ENCODE data around the gene RTN4RL1.

The RTN4RL1 gene

GRCh38 chr17:1972487-1973160 is 52.5 kb downstream of the RTN4RL1 start:
- H3K4me2 ChIP-seq (ENCODE audit: low read length): no peak overlapping the region

GRCh38 chr17:1970843-1971384 is 54.2 kb downstream of the RTN4RL1 start:
- Histone ChIP-seq H3K27me3 (ENCODE audit: control insufficient read depth, low read length) (peaks cover 25% of the 10 kb centered on the region), H3K4me2 (ENCODE audit: low read length) (no peak overlapping the region), H3K9me2 (replicated peaks; ENCODE audit: control insufficient read depth, low read length) (no peaks in the 10 kb centered on the region), H3K9me3 (ENCODE audit: control insufficient read depth, insufficient read depth, low read length) (no peaks in the 10 kb centered on the region), H3F3A (ENCODE audit: control insufficient read depth, insufficient read depth) (no peaks in the 10 kb centered on the region), H3K36me3 (ENCODE audit: control insufficient read depth, low read length) (no peaks in the 10 kb centered on the region), H3K4me3 (ENCODE audit: low read length) (no peak overlapping the region), H3K79me2 (ENCODE audit: control insufficient read depth, low read length) (no peaks in the 10 kb centered on the region), H4K20me1 (ENCODE audit: control insufficient read depth, insufficient read depth, low read depth, low read length) (no peaks in the 10 kb centered on the region), H3K4me1 (ENCODE audit: control insufficient read depth, low read length) (no peaks in the 10 kb centered on the region), H3K27ac (ENCODE audit: low read depth, low read length) (no peak overlapping the region)
- TF ChIP-seq EZH2phosphoT487 (IDR thresholded peaks at IDR 0.05; ENCODE audit: borderline replicate concordance, low read length): no peak
- TF ChIP-seq, protein P1, sequence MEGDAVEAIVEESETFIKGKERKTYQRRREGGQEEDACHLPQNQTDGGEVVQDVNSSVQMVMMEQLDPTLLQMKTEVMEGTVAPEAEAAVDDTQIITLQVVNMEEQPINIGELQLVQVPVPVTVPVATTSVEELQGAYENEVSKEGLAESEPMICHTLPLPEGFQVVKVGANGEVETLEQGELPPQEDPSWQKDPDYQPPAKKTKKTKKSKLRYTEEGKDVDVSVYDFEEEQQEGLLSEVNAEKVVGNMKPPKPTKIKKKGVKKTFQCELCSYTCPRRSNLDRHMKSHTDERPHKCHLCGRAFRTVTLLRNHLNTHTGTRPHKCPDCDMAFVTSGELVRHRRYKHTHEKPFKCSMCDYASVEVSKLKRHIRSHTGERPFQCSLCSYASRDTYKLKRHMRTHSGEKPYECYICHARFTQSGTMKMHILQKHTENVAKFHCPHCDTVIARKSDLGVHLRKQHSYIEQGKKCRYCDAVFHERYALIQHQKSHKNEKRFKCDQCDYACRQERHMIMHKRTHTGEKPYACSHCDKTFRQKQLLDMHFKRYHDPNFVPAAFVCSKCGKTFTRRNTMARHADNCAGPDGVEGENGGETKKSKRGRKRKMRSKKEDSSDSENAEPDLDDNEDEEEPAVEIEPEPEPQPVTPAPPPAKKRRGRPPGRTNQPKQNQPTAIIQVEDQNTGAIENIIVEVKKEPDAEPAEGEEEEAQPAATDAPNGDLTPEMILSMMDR (IDR thresholded peaks at IDR 0.05; ENCODE audit: low read depth, low read length, poor library complexity, severe bottlenecking): no peak

More at GRCh38 chr17:1972487-1973160, 52.5 kb downstream of the RTN4RL1 start:
- Histone ChIP-seq H3K79me2 (ENCODE audit: control insufficient read depth, low read length) (no peaks in the 10 kb centered on the region), H4K20me1 (ENCODE audit: control insufficient read depth, insufficient read depth, low read depth, low read length) (no peaks in the 10 kb centered on the region), H3K4me3 (ENCODE audit: low read length) (no peak overlapping the region), H3K9me3 (ENCODE audit: control insufficient read depth, insufficient read depth, low read length) (no peaks in the 10 kb centered on the region), H3K4me1 (ENCODE audit: control insufficient read depth, low read length) (no peaks in the 10 kb centered on the region), H3K27me3 (ENCODE audit: control insufficient read depth, low read length) (peaks cover 22% of the 10 kb centered on the region), H3K9me2 (replicated peaks; ENCODE audit: control insufficient read depth, low read length) (no peaks in the 10 kb centered on the region), H3K36me3 (ENCODE audit: control insufficient read depth, low read length) (no peaks in the 10 kb centered on the region), H3F3A (ENCODE audit: control insufficient read depth, insufficient read depth) (no peaks in the 10 kb centered on the region), H3K27ac (ENCODE audit: low read depth, low read length) (no peak overlapping the region)
- TF ChIP-seq EZH2phosphoT487 (IDR thresholded peaks at IDR 0.05; ENCODE audit: borderline replicate concordance, low read length): no peak
- TF ChIP-seq, protein P1 (IDR thresholded peaks at IDR 0.05; ENCODE audit: low read depth, low read length, poor library complexity, severe bottlenecking): no peak

GRCh38 chr17:1969712-1970111 is 55.4 kb downstream of the RTN4RL1 start:
- Histone ChIP-seq H3K4me3 (ENCODE audit: low read length) (no peak overlapping the region), H3K36me3 (ENCODE audit: control insufficient read depth, low read length) (no peaks in the 10 kb centered on the region), H3K79me2 (ENCODE audit: control insufficient read depth, low read length) (no peaks in the 10 kb centered on the region), H3K9me2 (replicated peaks; ENCODE audit: control insufficient read depth, low read length) (no peaks in the 10 kb centered on the region), H3K27ac (ENCODE audit: low read depth, low read length) (no peak overlapping the region), H3K9me3 (ENCODE audit: control insufficient read depth, insufficient read depth, low read length) (no peaks in the 10 kb centered on the region), H3K4me2 (ENCODE audit: low read length) (no peak overlapping the region), H3F3A (ENCODE audit: control insufficient read depth, insufficient read depth) (no peaks in the 10 kb centered on the region), H3K4me1 (ENCODE audit: control insufficient read depth, low read length) (no peaks in the 10 kb centered on the region), H3K27me3 (ENCODE audit: control insufficient read depth, low read length) (peaks cover 20% of the 10 kb centered on the region), H4K20me1 (ENCODE audit: control insufficient read depth, insufficient read depth, low read depth, low read length) (no peaks in the 10 kb centered on the region)
- TF ChIP-seq, protein P1 (IDR thresholded peaks at IDR 0.05; ENCODE audit: low read depth, low read length, poor library complexity, severe bottlenecking): no peak
- TF ChIP-seq EZH2phosphoT487 (IDR thresholded peaks at IDR 0.05; ENCODE audit: borderline replicate concordance, low read length): no peak
